OCI-LY1 (cell line): ENCODE measurements around the gene IQCK.

Source experiments
- H2AFZ ChIP-seq: fragments of 200-600 bp; sonication (generic), shearing (Covaris generic); 2 replicates; pipeline ENCODE4 v1.6.0; 2014; ENCODE audit warnings: antibody characterized with exemption, mild to moderate bottlenecking, low read length
- H3F3A ChIP-seq: fragments of 200-600 bp; sonication (generic), shearing (Covaris generic); 2 replicates; pipeline ENCODE4 v1.6.0; 2014; ENCODE audit warnings: mild to moderate bottlenecking, antibody characterized with exemption, low read length, moderate library complexity; ENCODE audit not compliant: insufficient read depth
- H3K27ac ChIP-seq: fragments of 200-600 bp; sonication (generic); 2 replicates; pipeline ENCODE4 v1.5.1; 2014; ENCODE audit warnings: low read length, mixed run types, mild to moderate bottlenecking, low read depth; ENCODE audit not compliant: poor library complexity, severe bottlenecking
- H3K27me3 ChIP-seq: fragments of 200-600 bp; sonication (generic); 2 replicates; pipeline ENCODE4 v1.6.0; 2014; ENCODE audit warnings: antibody characterized with exemption, mild to moderate bottlenecking, low read length, moderate library complexity; ENCODE audit not compliant: insufficient read depth
- H3K36me3 ChIP-seq: fragments of 200-600 bp; sonication (generic); 2 replicates; pipeline ENCODE4 v1.6.1; 2014; ENCODE audit warnings: mild to moderate bottlenecking, antibody characterized with exemption, low read length, moderate library complexity, mixed read lengths; ENCODE audit not compliant: insufficient read depth
- H3K4me1 ChIP-seq: fragments of 200-600 bp; sonication (generic); 2 replicates; pipeline ENCODE4 v1.5.1; 2014; ENCODE audit warnings: mild to moderate bottlenecking, low read length, moderate library complexity; ENCODE audit not compliant: insufficient read depth, severe bottlenecking
- H3K4me2 ChIP-seq: fragments of 200-600 bp; sonication (generic), shearing (Covaris generic); 2 replicates; pipeline ENCODE4 v1.6.1; 2014; ENCODE audit warnings: low read length
- H3K4me3 ChIP-seq: fragments of 200-600 bp; sonication (generic); 2 replicates; pipeline ENCODE4 v1.5.1; 2014; ENCODE audit warnings: low read length, low read depth, mild to moderate bottlenecking, mixed read lengths; ENCODE audit not compliant: poor library complexity, severe bottlenecking
- H3K79me2 ChIP-seq: fragments of 200-600 bp; shearing (Covaris generic); 2 replicates; pipeline ENCODE4 v1.6.1; 2016; ENCODE audit warnings: mixed run types, low read length, mixed read lengths; ENCODE audit not compliant: insufficient read depth
- H3K9ac ChIP-seq: fragments of 200-600 bp; sonication (generic), shearing (Covaris generic); 2 replicates; pipeline ENCODE4 v1.6.1; 2014; ENCODE audit warnings: mild to moderate bottlenecking, low read length, mixed read lengths
- H3K9me2 ChIP-seq: fragments of 200-600 bp; sonication (generic), shearing (Covaris generic); 2 replicates; pipeline ENCODE4 v1.6.1; 2014; ENCODE audit warnings: low read depth, mild to moderate bottlenecking, low read length, mixed read lengths
- H3K9me3 ChIP-seq: fragments of 200-600 bp; shearing (Covaris generic); 2 replicates; pipeline ENCODE4 v1.6.1; 2014; ENCODE audit warnings: low read length, mixed read lengths
- H4K20me1 ChIP-seq: fragments of 200-600 bp; sonication (generic), shearing (Covaris generic); 2 replicates; pipeline ENCODE4 v1.6.0; 2016; ENCODE audit warnings: mild to moderate bottlenecking, low read length; ENCODE audit not compliant: insufficient read depth
- CTCF ChIP-seq: fragments of 200-600 bp; sonication (generic), shearing (Covaris generic); IDR thresholded peaks from 2 replicates; pipeline ENCODE4 v1.5.1; 2017; ENCODE audit warnings: mild to moderate bottlenecking, antibody characterized with exemption, low read length, moderate library complexity, mixed read lengths
- EZH2 ChIP-seq: fragments of 200-600 bp; sonication (generic), shearing (Covaris generic); IDR thresholded peaks from 2 replicates; pipeline ENCODE4 v1.8.0; 2017; ENCODE audit warnings: borderline replicate concordance, mixed run types, mild to moderate bottlenecking, antibody characterized with exemption, low read length, moderate library complexity, mixed read lengths

IQCK gene

DNA sequence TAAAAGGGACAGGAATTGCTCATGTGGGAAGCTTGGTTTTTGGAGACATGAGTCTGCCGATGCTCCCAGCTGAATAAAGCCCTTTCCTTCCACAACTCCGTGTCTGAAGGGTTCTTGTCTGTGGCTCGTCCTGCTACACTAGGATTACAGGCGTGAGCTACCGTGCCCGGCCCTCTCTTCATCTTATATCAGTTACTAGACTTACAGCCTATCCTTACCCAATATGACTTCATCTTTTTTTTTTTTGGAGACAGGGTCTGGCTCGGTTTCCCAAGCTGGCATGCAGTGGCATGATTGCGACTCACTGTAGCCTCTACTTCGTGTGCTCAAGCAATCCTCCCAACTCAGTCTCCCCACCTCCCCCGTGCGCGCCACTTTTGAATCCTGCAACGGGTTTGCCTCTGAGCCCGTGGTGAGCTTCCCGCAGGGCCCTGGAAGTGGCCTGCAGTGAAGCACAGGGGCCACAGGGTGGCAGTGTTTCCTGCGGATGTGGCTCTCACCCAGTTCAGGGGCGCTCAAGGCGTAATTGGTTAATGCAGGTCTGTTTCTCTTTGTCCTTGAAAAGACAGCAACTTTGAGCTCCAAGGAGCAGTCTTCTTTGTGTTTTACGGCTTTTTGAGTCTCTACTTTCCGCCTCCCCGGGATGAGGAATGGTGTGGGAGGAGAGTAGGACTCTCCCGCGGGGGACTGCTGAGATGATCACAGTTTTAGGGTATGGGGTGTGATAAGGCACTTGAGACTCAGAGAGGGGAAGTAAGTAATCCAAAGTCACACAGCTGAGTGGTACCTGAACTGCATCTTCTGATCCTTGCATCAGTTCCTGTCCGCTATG lies 189.3 kb downstream of the IQCK start:
- H3K27ac ChIP-seq = no peak overlapping the region
- no peaks in the 10 kb centered on the region for H3K27me3 ChIP-seq
- H3K79me2 ChIP-seq = no peaks in the 10 kb centered on the region
- H3K4me3 ChIP-seq = no peak overlapping the region
- H2AFZ ChIP-seq = no peak overlapping the region
- no peak overlapping the region for H3K9ac ChIP-seq
- TF ChIP-seq EZH2 (no peak), CTCF (peak; percentile 92)
- H3K9me3 ChIP-seq = no peaks in the 10 kb centered on the region
- H3F3A ChIP-seq = no peaks in the 10 kb centered on the region
- no peaks in the 10 kb centered on the region for H3K4me1 ChIP-seq
- H3K36me3 ChIP-seq = no peaks in the 10 kb centered on the region
- no peaks in the 10 kb centered on the region for H3K9me2 ChIP-seq
- H4K20me1 ChIP-seq = no peaks in the 10 kb centered on the region
- H3K4me2 ChIP-seq = no peak overlapping the region
